Fibroblast of lung (primary cell): ENCODE data around the gene ELOVL5. TPM values are rescaled to one million over a fixed set of nuclear protein-coding genes. Genes with fewer than 3 reads are reported as not detected.

Experiments used
- DNase-seq, 2 donors: peaks; one replicate each; pipeline versions ENCODE4 v3.0.0 to v3.0.0-alpha.2; 2010; ENCODE audit warnings: low read depth in 2 of 2
- H2AFZ ChIP-seq: 2 replicates; pipeline ENCODE4 v1.5.1; 2012; ENCODE audit warnings: low read length, control low read depth, inconsistent platforms
- H3K27ac ChIP-seq: 2 replicates; pipeline ENCODE4 v1.5.1; 2011; ENCODE audit warnings: low read length, control low read depth; ENCODE audit not compliant: insufficient read depth
- H3K27me3 ChIP-seq: 2 replicates; pipeline ENCODE4 v1.5.1; 2011; ENCODE audit warnings: mild to moderate bottlenecking, low read length; ENCODE audit not compliant: control insufficient read depth, insufficient read depth
- H3K36me3 ChIP-seq: 2 replicates; pipeline ENCODE4 v1.5.1; 2011; ENCODE audit warnings: low read length; ENCODE audit not compliant: control insufficient read depth, insufficient read depth
- H3K4me1 ChIP-seq: 2 replicates; pipeline ENCODE4 v1.5.1; 2011; ENCODE audit warnings: low read length; ENCODE audit not compliant: control insufficient read depth, insufficient read depth; ENCODE audit errors: extremely low read depth
- H3K4me2 ChIP-seq: 2 replicates; pipeline ENCODE4 v1.5.1; 2011; ENCODE audit warnings: low read length, control low read depth; ENCODE audit not compliant: insufficient read depth; ENCODE audit errors: extremely low read depth
- H3K4me3 ChIP-seq, 4 experiments: fragments of 200-600 bp in 1 of 4; sonication (generic) in 1 of 4; replicated peaks in 1 of 4; 2 replicates each; pipeline ENCODE4 v1.5.1; 2011 to 2016; ENCODE audit warnings: low read length in 4 of 4, low read depth in 3 of 4, mild to moderate bottlenecking in 3 of 4, control low read depth in 2 of 4, inconsistent platforms in 1 of 4, mixed read lengths in 1 of 4; ENCODE audit not compliant: insufficient read depth in 1 of 4; ENCODE audit errors: control extremely low read depth in 1 of 4
- H3K79me2 ChIP-seq: 2 replicates; pipeline ENCODE4 v1.5.1; 2012; ENCODE audit warnings: mild to moderate bottlenecking, low read length, inconsistent platforms; ENCODE audit not compliant: control insufficient read depth, insufficient read depth
- H3K9ac ChIP-seq: 2 replicates; pipeline ENCODE4 v1.5.1; 2011; ENCODE audit warnings: mild to moderate bottlenecking, low read length, control low read depth; ENCODE audit not compliant: insufficient read depth
- H3K9me3 ChIP-seq: 2 replicates; pipeline ENCODE4 v1.5.1; 2012; ENCODE audit warnings: low read depth, low read length; ENCODE audit not compliant: control insufficient read depth, insufficient read depth
- H4K20me1 ChIP-seq: 2 replicates; pipeline ENCODE4 v1.5.1; 2011; ENCODE audit warnings: low read length; ENCODE audit not compliant: control insufficient read depth, insufficient read depth; ENCODE audit errors: extremely low read depth
- CTCF ChIP-seq, 2 donors: IDR thresholded peaks in 1 of 2; conservative IDR thresholded peaks in 1 of 2; 1 replicate in 1 of 2; 2 replicates in 1 of 2; pipeline ENCODE4 v1.5.1; 2011 to 2012; ENCODE audit warnings: low read length in 2 of 2, control low read depth in 1 of 2, inconsistent platforms in 1 of 2, low read depth in 1 of 2, mild to moderate bottlenecking in 1 of 2
- EZH2 ChIP-seq: IDR thresholded peaks from 2 replicates; pipeline ENCODE4 v1.5.1; 2012; ENCODE audit warnings: low read length, control low read depth, mild to moderate bottlenecking; ENCODE audit errors: missing control alignments
- polyA plus RNA-seq, 2 donors: library from polyadenylated mRNA; depleted of rRNA in 1 of 2; stranded (reverse) in 1 of 2; unstranded in 1 of 2; fragments of >200 nt; gene quantifications; 2 replicates each; pipeline ENCODE4 v1.2.1, GENCODE V29; 2011 to 2012; ENCODE audit warnings: missing spikeins in 1 of 2
- total RNA-seq: library from RNA; depleted of rRNA; stranded (reverse); fragments of >200 nt; gene quantifications from 2 replicates; pipeline ENCODE4 v1.2.1, GENCODE V29; 2014

ELOVL5 gene
- total and polyA plus RNA-seq, 2 donors (not counting 1 experiment from before 2014, with no cell fraction given), result 67.7 to 96.7 TPM

- no peaks in the 10 kb centered on the region for H4K20me1 ChIP-seq
- no peak overlapping the region for H3K4me2 ChIP-seq
- no peak overlapping the region for H2AFZ ChIP-seq
- H3K79me2 ChIP-seq, result no peaks in the 10 kb centered on the region
- H3K4me1 ChIP-seq, result no peaks in the 10 kb centered on the region
- no peaks in the 10 kb centered on the region for H3K9me3 ChIP-seq
- H3K27ac ChIP-seq, result no peak overlapping the region
- no peak overlapping the region for H3K9ac ChIP-seq
- no peaks in the 10 kb centered on the region for H3K27me3 ChIP-seq
- no peak for DNase-seq
- TF ChIP-seq CTCF (conservative IDR thresholded peaks at IDR 0.05 in 1 of 2, IDR thresholded peaks at IDR 0.05 in 1 of 2; ENCODE audit: low read depth in 1 of 2, low read length in 2 of 2), result no peak
- no peak for TF ChIP-seq EZH2
- H3K4me3 ChIP-seq, result no peak overlapping the region
- no peaks in the 10 kb centered on the region for H3K36me3 ChIP-seq
Measured at GRCh38 chr6:53239526-53239925, 109.2 kb downstream of the ELOVL5 start.

- no peak overlapping the region for H3K9ac ChIP-seq
- no peaks in the 10 kb centered on the region for H3K9me3 ChIP-seq
- H2AFZ ChIP-seq, result no peak overlapping the region
- H3K79me2 ChIP-seq, result no peaks in the 10 kb centered on the region
- H4K20me1 ChIP-seq, result no peaks in the 10 kb centered on the region
- H3K4me2 ChIP-seq, result no peak overlapping the region
- no peaks in the 10 kb centered on the region for H3K27me3 ChIP-seq
- no peak overlapping the region for H3K4me3 ChIP-seq
- H3K36me3 ChIP-seq, result no peaks in the 10 kb centered on the region
- H3K27ac ChIP-seq, result no peak overlapping the region
- DNase-seq, result no peak
- no peak for TF ChIP-seq CTCF (conservative IDR thresholded peaks at IDR 0.05 in 1 of 2, IDR thresholded peaks at IDR 0.05 in 1 of 2; ENCODE audit: low read depth in 1 of 2, low read length in 2 of 2)
- TF ChIP-seq EZH2, result no peak
- no peaks in the 10 kb centered on the region for H3K4me1 ChIP-seq
Measured at GRCh38 chr6:53238311-53238710, 110.4 kb downstream of the ELOVL5 start.

- no peak overlapping the region for H3K9ac ChIP-seq
- no peaks in the 10 kb centered on the region for H3K36me3 ChIP-seq
- DNase-seq, result no peak
- no peaks in the 10 kb centered on the region for H3K9me3 ChIP-seq
- no peak overlapping the region for H3K27ac ChIP-seq
- no peak overlapping the region for H2AFZ ChIP-seq
- TF ChIP-seq EZH2, result no peak
- TF ChIP-seq CTCF (conservative IDR thresholded peaks at IDR 0.05 in 1 of 2, IDR thresholded peaks at IDR 0.05 in 1 of 2; ENCODE audit: low read depth in 1 of 2, low read length in 2 of 2), result no peak
- H3K27me3 ChIP-seq, result no peaks in the 10 kb centered on the region
- no peaks in the 10 kb centered on the region for H4K20me1 ChIP-seq
- H3K4me1 ChIP-seq, result no peaks in the 10 kb centered on the region
- H3K79me2 ChIP-seq, result no peaks in the 10 kb centered on the region
- no peak overlapping the region for H3K4me2 ChIP-seq
- H3K4me3 ChIP-seq, result no peak overlapping the region
Measured at GRCh38 chr6:53236241-53236640, 112.5 kb downstream of the ELOVL5 start.
